T-helper 17 cell (primary cell): Measurements from ENCODE around the gene LRRC42. TPM values are rescaled to one million over a fixed set of nuclear protein-coding genes. Genes with fewer than 3 reads are reported as not detected.

ENCODE experiments used
- ATAC-seq: fragments of 150-1000 bp; cut with Tn5 transposase; 2 replicates; pipeline ENCODE4 v1.10.0; 2021; ENCODE audit warnings: mild to moderate bottlenecking, moderate library complexity
- DNase-seq, 3 donors: peaks; one replicate each; pipeline versions ENCODE4 v3.0.0 to v3.0.0-alpha.2; 2020 to 2021
- H3K9me3 ChIP-seq: one replicate; pipeline ENCODE4 v1.7.0; 2013; ENCODE audit warnings: low read length, mild to moderate bottlenecking; ENCODE audit not compliant: control insufficient read depth, poor library complexity, severe bottlenecking
- H3K27ac Mint-ChIP-seq: one replicate; pipeline ENCODE4 v1.8.0; 2022; ENCODE audit warnings: mild to moderate bottlenecking, moderate library complexity, mixed read lengths
- H3K27me3 Mint-ChIP-seq: one replicate; pipeline ENCODE4 v1.8.0; 2022; ENCODE audit warnings: mixed read lengths
- H3K36me3 Mint-ChIP-seq: one replicate; pipeline ENCODE4 v1.8.0; 2022; ENCODE audit warnings: low read depth, mixed read lengths
- H3K4me1 Mint-ChIP-seq: one replicate; pipeline ENCODE4 v1.8.0; 2022; ENCODE audit warnings: mild to moderate bottlenecking, mixed read lengths
- H3K4me3 Mint-ChIP-seq: one replicate; pipeline ENCODE4 v1.8.0; 2022; ENCODE audit warnings: mild to moderate bottlenecking, moderate library complexity, mixed read lengths
- total RNA-seq, 4 donors: library from RNA in 2 of 4; stranded (reverse) in 2 of 4; gene quantifications; one replicate each; pipeline ENCODE4 v1.2.3 and lab custom pipeline; 2022 to 2026

LRRC42 gene, protein sequence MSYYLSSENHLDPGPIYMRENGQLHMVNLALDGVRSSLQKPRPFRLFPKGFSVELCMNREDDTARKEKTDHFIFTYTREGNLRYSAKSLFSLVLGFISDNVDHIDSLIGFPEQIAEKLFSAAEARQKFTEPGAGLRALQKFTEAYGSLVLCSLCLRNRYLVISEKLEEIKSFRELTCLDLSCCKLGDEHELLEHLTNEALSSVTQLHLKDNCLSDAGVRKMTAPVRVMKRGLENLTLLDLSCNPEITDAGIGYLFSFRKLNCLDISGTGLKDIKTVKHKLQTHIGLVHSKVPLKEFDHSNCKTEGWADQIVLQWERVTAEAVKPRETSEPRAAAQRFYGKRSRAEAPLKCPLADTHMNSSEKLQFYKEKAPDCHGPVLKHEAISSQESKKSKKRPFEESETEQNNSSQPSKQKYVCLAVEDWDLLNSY
- total RNA-seq = 1 to 10 TPM; 5.8 to 7.4 TPM
- 5.7 to 17.0 reads per million in 2 donors for total RNA-seq (lab: John Stamatoyannopoulos, UW)

DNA sequence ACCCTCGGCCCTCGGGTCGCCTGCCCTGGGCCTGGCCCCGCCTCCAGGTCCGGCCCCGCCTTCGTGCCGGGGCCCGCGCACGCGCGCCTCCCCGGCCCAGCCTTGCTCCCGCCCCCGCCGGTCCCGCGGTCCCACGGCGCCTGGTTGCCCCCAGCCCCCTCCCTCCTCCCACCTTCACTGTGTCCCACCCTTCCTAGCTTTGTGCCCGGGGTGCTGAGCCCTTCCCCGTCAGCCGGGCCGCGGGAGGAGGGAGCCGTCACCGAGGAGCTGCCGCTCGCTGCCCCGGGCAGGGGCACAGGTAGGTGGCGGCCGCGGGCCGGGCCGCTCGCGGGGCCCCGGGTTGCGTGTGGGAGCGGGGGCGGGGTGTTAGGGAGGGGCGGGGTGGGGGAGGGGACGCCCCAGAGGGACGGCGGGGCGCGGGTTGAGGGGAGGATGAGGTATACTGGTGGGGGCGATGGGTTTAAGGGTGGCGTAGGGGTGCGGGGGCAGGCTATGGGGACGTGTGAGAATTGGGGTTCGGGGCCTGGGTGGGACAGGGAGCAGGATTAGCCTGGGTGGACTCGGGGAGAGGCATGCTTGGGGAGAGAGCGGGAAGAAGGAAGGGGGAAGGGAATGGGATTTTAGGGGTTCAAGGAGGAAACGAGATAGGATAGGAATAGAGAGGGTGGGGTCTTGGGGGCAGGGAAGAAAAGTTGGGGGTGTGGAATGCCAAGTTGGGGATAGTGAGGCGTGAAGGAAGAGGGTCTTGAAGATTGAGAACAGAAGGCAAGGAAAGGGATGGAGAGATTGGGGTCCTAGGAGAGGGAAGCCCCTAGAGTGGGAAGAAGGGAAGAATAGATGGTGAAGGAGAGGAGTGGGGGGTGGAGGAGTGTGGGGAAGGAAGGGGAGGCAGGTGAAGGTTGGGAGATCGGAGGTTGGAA is at the start of gene LRRC42:
Gene LRRC42 (plus strand): TSS at position 99 of the 920 bp plus-strand sequence. CDS start 5,650 bp downstream, outside the sequence.
- peak; percentile 75 for ATAC-seq
- DNase-seq = peak in 2 of 3 donors; percentile 85
- no peaks in the 10 kb centered on the region for H3K36me3 Mint-ChIP-seq
- peak within 1 kb of the TSS; percentile 94 for H3K4me3 Mint-ChIP-seq
- no peaks in the 10 kb centered on the region for H3K27me3 Mint-ChIP-seq
- peaks cover 43% of the 10 kb centered on the region for H3K4me1 Mint-ChIP-seq
- H3K27ac Mint-ChIP-seq = peak within 1 kb of the TSS; percentile 87
- no peaks in the 10 kb centered on the region for H3K9me3 ChIP-seq

DNA sequence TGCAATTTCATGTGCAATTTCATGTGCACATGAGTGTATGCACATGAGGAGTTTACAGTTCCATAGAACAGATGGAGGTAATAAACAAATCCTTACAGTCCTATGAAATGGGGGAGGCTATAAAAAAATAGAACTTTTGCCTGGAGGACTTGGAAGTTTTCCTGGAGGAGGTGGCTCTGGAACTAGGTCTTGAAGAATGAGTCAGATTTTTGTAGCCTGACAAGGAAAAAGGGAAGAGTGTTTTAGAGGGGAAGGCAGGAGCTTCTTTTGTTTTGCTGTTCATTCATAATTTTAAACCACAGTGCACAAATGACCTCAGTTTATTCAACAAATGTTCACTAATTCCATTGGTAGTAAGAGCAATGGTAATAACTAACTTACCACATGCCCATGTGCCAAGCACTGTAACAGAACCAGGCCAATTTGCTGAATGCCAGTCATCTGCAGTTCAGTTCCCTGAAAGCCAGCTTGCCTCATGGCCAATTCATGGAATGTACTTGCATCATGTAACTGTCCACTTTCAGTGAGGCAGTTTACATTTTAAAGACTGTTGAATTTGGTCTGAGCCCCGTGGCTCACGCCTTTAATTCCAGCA is 49.4 kb upstream of the LRRC42 start:
- Mint-ChIP-seq H3K4me1 (peaks cover 9% of the 10 kb centered on the region), H3K27me3 (peaks cover 13% of the 10 kb centered on the region), H3K4me3 (no peak overlapping the region), H3K27ac (no peak overlapping the region), H3K36me3 (peaks cover 3% of the 10 kb centered on the region)
- no peak for ATAC-seq
- no peaks in the 10 kb centered on the region for H3K9me3 ChIP-seq
- DNase-seq = no peak

- ATAC-seq (no peak), DNase-seq (no peak)
- peaks cover 8% of the 10 kb centered on the region for H3K4me1 Mint-ChIP-seq
- H3K27ac Mint-ChIP-seq = no peak overlapping the region
- H3K36me3 Mint-ChIP-seq = peaks cover 3% of the 10 kb centered on the region
- H3K4me3 Mint-ChIP-seq = no peak overlapping the region
- peaks cover 13% of the 10 kb centered on the region for H3K27me3 Mint-ChIP-seq
- no peaks in the 10 kb centered on the region for H3K9me3 ChIP-seq
Measured at GRCh38 chr1:53899206-53899628, 46.9 kb upstream of the LRRC42 start.

DNA sequence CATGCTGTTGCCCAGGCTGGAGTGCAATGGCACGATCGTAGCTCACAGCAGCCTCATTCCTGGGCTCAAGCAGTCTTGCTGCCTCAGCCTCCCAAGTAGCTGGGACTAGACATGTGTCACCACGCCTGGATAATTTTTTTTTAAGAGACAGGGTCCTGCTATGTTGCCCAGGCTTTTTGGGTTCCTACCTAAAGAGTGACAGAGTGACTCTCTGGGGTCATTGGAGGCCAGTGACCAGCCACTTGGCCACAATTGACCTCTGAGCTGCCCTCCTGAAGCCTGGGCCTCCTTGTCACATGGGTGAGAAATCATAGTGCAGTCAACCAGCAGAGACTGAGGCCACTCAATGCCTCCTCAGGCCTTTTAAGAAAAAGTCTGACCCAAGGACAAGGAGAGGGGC is 46.4 kb upstream of the LRRC42 start:
- H3K4me1 Mint-ChIP-seq = peaks cover 8% of the 10 kb centered on the region
- no peak for DNase-seq
- no peak overlapping the region for H3K4me3 Mint-ChIP-seq
- H3K27me3 Mint-ChIP-seq = peaks cover 10% of the 10 kb centered on the region
- H3K36me3 Mint-ChIP-seq = peaks cover 3% of the 10 kb centered on the region
- no peak overlapping the region for H3K27ac Mint-ChIP-seq
- H3K9me3 ChIP-seq = no peaks in the 10 kb centered on the region
- no peak for ATAC-seq

GRCh38 chr1:53902235-53903138 is 43.7 kb upstream of the LRRC42 start:
- H3K27ac Mint-ChIP-seq = no peak overlapping the region
- H3K9me3 ChIP-seq = no peaks in the 10 kb centered on the region
- DNase-seq (no peak), ATAC-seq (no peak)
- no peaks in the 10 kb centered on the region for H3K27me3 Mint-ChIP-seq
- H3K4me1 Mint-ChIP-seq = peaks cover 2% of the 10 kb centered on the region
- no peaks in the 10 kb centered on the region for H3K36me3 Mint-ChIP-seq
- H3K4me3 Mint-ChIP-seq = no peak overlapping the region

- peaks cover 2% of the 10 kb centered on the region for H3K4me1 Mint-ChIP-seq
- H3K36me3 Mint-ChIP-seq = no peaks in the 10 kb centered on the region
- no peaks in the 10 kb centered on the region for H3K9me3 ChIP-seq
- H3K27me3 Mint-ChIP-seq = no peaks in the 10 kb centered on the region
- no peak for ATAC-seq
- no peak for DNase-seq
- no peak overlapping the region for H3K4me3 Mint-ChIP-seq
- H3K27ac Mint-ChIP-seq = no peak overlapping the region
Measured at GRCh38 chr1:53905509-53905908, 40.6 kb upstream of the LRRC42 start.

GRCh38 chr1:53906121-53906520 is 40.0 kb upstream of the LRRC42 start:
- Mint-ChIP-seq H3K27me3 (no peaks in the 10 kb centered on the region), H3K27ac (no peak overlapping the region), H3K36me3 (no peaks in the 10 kb centered on the region), H3K4me3 (no peak overlapping the region), H3K4me1 (peaks cover 2% of the 10 kb centered on the region)
- ATAC-seq (no peak), DNase-seq (no peak)
- no peaks in the 10 kb centered on the region for H3K9me3 ChIP-seq

GRCh38 chr1:53909946-53910345 is 36.2 kb upstream of the LRRC42 start:
- ATAC-seq = no peak

DNA sequence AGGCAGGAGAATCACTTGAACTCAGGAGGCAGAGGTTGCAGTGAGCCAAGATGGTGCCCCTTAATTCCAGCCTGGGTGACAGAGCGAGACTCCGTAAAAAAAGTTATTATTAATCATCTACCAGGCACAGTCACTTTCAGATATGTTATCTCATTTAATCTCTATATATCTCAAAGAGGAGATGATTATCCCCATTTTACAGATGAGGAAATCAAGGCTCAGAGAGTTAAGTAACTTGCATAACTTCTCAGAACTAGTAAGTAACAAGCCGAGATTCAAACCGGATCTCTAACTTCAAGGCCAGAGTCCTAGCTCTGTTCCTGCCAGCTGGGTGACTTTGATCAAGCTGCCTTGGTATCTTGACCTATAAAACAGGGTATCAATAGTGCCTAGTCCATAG is 34.7 kb upstream of the LRRC42 start:
- ATAC-seq = no peak
- H3K4me1 Mint-ChIP-seq = no peaks in the 10 kb centered on the region
- no peak overlapping the region for H3K4me3 Mint-ChIP-seq
- no peak overlapping the region for H3K27ac Mint-ChIP-seq
- H3K9me3 ChIP-seq = no peaks in the 10 kb centered on the region
- H3K36me3 Mint-ChIP-seq = peaks cover 4% of the 10 kb centered on the region
- H3K27me3 Mint-ChIP-seq = no peaks in the 10 kb centered on the region
- no peak for DNase-seq

More at GRCh38 chr1:53909946-53910345, 36.2 kb upstream of the LRRC42 start:
- DNase-seq = no peak
- Mint-ChIP-seq H3K27ac (no peak overlapping the region), H3K4me1 (no peaks in the 10 kb centered on the region), H3K36me3 (peaks cover 4% of the 10 kb centered on the region), H3K27me3 (no peaks in the 10 kb centered on the region), H3K4me3 (no peak overlapping the region)
- H3K9me3 ChIP-seq = no peaks in the 10 kb centered on the region

GRCh38 chr1:53913352-53914033 is 32.7 kb upstream of the LRRC42 start:
- ATAC-seq (no peak), DNase-seq (no peak)
- Mint-ChIP-seq H3K4me1 (no peaks in the 10 kb centered on the region), H3K27me3 (no peaks in the 10 kb centered on the region), H3K4me3 (no peak overlapping the region), H3K27ac (no peak overlapping the region), H3K36me3 (peaks cover 6% of the 10 kb centered on the region)
- no peaks in the 10 kb centered on the region for H3K9me3 ChIP-seq

DNA sequence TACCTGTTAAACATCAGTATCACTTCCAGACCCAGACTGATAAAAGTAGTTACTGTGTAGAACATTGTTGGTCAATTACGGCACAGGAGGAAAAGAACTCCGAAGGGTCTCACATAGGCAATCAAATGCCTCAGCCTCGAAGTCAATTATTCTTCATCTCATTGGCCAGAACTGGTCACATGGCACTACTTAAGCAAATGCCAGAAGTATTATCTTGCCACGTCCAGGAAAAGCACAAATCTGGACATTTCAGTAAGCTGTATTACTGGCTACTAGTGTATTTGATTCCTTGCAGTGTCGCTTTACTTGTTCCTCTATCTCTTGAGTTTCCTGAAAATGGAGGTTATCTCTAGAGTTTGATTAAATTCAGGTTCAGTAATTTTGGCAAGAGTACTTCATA is 27.8 kb upstream of the LRRC42 start:
- DNase-seq (no peak), ATAC-seq (no peak)
- H3K4me1 Mint-ChIP-seq = peaks cover 5% of the 10 kb centered on the region
- H3K36me3 Mint-ChIP-seq = peaks cover 2% of the 10 kb centered on the region
- no peak overlapping the region for H3K27ac Mint-ChIP-seq
- H3K27me3 Mint-ChIP-seq = no peaks in the 10 kb centered on the region
- H3K4me3 Mint-ChIP-seq = no peak overlapping the region
- no peaks in the 10 kb centered on the region for H3K9me3 ChIP-seq

DNA sequence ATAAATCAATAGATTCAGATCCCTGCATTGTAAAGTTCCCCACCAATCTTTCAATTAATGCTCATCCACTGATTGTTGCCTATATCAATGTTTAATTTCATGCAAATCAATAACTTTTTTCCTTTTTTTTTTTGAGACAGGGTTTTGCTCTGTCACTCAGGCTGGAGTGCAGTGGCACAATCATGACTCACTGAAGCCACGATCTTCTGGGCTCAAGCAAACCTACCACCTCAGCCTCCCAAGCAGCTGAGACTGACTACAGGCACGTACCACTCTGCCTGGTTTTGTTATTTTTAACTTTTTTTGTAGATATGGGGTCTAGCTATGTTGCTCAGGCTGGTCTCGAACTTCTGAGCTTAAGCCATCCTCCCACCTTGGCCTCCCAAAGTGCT is 26.5 kb upstream of the LRRC42 start:
- Mint-ChIP-seq H3K4me3 (no peak overlapping the region), H3K36me3 (peaks cover 2% of the 10 kb centered on the region), H3K4me1 (peaks cover 5% of the 10 kb centered on the region), H3K27ac (peak overlapping the region; percentile 73), H3K27me3 (no peaks in the 10 kb centered on the region)
- DNase-seq (no peak), ATAC-seq (no peak)
- H3K9me3 ChIP-seq = no peaks in the 10 kb centered on the region
